Myocyte (in vitro differentiated cells): ENCODE results near the gene RASL11B. TPM values are rescaled to one million over a fixed set of nuclear protein-coding genes. Genes with fewer than 3 reads are reported as not detected.
A peak's percentile ranks its signal among the peaks of the same experiment; 100 is the strongest.

Experiments
- DNase-seq: peaks from one replicate; pipeline ENCODE4 v3.0.0-alpha.2; 2012; ENCODE audit warnings: low read depth
- total RNA-seq: library from RNA; depleted of rRNA; stranded (reverse); fragments of >200 nt; gene quantifications from 2 replicates; pipeline ENCODE4 v1.2.3, GENCODE V29; 2014

RASL11B gene
- total RNA-seq, 1 donor from 2014 or later: 0.08 TPM

DNA sequence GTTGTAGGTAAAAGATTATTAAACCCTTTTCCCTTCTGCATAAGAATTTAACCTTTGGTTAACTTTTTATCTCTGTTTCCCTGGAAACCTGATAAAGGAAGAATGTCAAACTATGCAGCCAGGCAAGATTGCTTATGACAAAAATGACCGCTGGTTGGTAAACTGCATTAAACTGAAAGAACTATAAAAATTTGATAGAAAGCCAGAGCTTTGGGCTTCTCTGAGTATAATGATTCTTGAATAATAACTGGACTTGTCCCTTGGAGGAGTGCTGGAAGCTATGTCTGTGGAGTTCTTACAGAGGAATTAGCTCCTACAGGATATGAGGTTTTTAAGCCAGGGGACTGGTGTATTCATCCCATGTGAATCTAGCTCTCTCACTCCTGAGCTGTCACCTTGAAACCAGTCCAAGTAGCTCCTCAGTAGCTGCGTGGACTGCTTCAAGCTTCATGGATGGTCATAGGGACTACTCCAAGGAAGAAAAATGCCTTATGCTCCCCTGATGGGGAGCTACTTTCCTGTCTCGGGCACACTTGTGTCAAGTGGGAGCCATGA, 52.0 kb downstream of the RASL11B start:
- peak; percentile 18 for DNase-seq

DNA sequence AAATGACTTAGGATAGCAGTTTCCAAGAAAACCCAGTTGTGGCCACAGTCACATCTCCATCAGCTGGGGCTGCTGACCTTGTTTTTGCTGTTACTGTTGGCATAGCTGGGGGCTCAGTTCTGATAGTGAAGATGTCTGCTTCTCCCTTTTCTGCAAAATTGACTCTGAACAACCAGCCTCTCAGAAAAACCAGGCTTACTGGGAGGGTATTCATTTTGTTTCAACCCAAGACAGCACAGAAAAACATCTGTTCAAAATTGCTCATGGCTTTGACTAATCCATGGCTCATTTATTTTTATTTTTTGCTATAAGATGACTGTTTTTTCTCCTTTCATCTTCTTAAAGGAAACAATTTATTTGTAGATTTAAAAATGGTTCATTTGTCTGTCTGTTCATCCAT, 53.1 kb downstream of the RASL11B start:
- no peak for DNase-seq

DNA sequence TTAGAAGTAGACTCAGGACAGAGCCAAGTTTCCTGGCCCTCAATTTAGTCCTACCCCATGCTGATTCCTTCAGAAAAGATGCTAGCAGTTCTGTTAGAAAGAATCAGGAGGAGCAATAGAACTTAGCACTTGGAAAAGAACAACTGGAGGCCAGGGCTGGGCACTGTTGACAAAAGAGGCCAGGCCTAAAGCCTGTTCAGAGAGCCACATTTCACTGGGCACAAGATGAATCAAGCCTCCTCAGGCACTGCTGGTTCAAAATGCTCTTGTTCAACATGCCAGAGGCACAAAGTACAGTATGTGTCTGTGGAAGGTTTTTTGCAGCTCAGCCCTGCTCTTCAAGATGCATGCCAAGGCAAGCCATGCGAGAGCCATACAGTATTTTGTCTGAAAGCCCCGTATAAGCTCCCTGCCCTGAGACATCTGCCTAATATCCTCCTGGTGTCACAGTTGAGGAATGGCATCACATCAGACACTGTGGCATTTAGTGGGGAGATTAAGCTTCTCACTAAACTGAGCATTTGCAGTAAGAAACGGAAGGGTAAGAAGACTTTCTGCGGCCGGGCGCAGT, 53.7 kb downstream of the RASL11B start:
- no peak for DNase-seq

Other genes with a start within 250 kb of the RASL11B start
- 20.8 and 21.0 TPM in 2 replicates for gene USP46, start 203.0 kb upstream of the RASL11B start, total RNA-seq
- gene ERVMER34-1, start 110.9 kb upstream of the RASL11B start, total RNA-seq: 0.10 and 0.13 TPM in 2 replicates